Measurements from ENCODE around the gene C4BPB.

DNA sequence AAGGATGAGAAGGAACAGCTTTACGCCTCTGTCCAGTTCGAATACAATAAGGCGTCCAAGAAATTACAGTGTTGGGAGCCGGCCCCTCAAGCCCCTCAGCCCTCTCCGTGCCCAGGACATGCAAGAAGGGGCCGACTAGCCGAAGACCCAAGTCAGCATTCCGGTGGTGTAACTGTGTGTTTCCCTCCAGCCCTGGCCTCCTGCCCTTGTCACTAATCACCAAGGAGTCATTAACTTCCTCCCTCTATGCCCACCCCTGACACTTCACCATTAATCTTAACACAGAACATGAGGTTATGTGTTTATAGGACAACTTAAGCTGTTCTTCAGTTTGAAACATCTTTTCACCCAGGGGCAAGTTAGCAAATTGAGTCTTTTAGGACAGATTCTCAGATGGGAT, 16.4 kb upstream of the C4BPB start:
- TF ChIP-seq, protein P1, sequence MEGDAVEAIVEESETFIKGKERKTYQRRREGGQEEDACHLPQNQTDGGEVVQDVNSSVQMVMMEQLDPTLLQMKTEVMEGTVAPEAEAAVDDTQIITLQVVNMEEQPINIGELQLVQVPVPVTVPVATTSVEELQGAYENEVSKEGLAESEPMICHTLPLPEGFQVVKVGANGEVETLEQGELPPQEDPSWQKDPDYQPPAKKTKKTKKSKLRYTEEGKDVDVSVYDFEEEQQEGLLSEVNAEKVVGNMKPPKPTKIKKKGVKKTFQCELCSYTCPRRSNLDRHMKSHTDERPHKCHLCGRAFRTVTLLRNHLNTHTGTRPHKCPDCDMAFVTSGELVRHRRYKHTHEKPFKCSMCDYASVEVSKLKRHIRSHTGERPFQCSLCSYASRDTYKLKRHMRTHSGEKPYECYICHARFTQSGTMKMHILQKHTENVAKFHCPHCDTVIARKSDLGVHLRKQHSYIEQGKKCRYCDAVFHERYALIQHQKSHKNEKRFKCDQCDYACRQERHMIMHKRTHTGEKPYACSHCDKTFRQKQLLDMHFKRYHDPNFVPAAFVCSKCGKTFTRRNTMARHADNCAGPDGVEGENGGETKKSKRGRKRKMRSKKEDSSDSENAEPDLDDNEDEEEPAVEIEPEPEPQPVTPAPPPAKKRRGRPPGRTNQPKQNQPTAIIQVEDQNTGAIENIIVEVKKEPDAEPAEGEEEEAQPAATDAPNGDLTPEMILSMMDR (conservative IDR thresholded peaks at IDR 0.05; ENCODE audit: low read depth, low read length) = no peak
- TF ChIP-seq EZH2phosphoT487 (IDR thresholded peaks at IDR 0.05; ENCODE audit: borderline replicate concordance, low read length) (no peak), EZH2 (IDR thresholded peaks at IDR 0.05; ENCODE audit: low read length, unreplicated experiment) (no peak)
